H1 (cell line): ENCODE data around the gene HMX1.

Experiments
- ATF2 ChIP-seq: IDR thresholded peaks from 2 replicates; pipeline ENCODE4 v1.6.1; 2012; ENCODE audit warnings: low read length, inconsistent platforms
- CTCF ChIP-seq, 3 experiments: IDR thresholded peaks; 1 replicate in 2 of 3; 2 replicates in 1 of 3; pipeline versions ENCODE4 v1.5.1 to v1.6.1; 2011; ENCODE audit warnings: low read length in 3 of 3, mild to moderate bottlenecking in 3 of 3, inconsistent platforms in 2 of 3, low read depth in 1 of 3, moderate library complexity in 1 of 3; ENCODE audit not compliant: insufficient read depth in 1 of 3; ENCODE audit errors: control extremely low read depth in 1 of 3
- EZH2 ChIP-seq: fragments of 200-600 bp; sonication (generic); IDR thresholded peaks from 2 replicates; pipeline ENCODE4 v1.7.1; 2012; ENCODE audit warnings: low read depth, mild to moderate bottlenecking, moderate library complexity, low read length, inconsistent platforms; ENCODE audit not compliant: severe bottlenecking
- GABPA ChIP-seq: IDR thresholded peaks from 2 replicates; pipeline ENCODE4 v1.6.1; 2011; ENCODE audit warnings: mild to moderate bottlenecking, low read length, moderate library complexity, borderline replicate concordance; ENCODE audit not compliant: insufficient read depth
- GTF2F1 ChIP-seq: IDR thresholded peaks from 2 replicates; pipeline ENCODE4 v1.6.1; 2012; ENCODE audit warnings: low read depth, low read length, improper control_type of control experiment, borderline replicate concordance
- KDM1A ChIP-seq: fragments of 200-600, 300-600 bp; sonication (generic); IDR thresholded peaks from 2 replicates; pipeline ENCODE4 v1.7.1; 2016; ENCODE audit warnings: mild to moderate bottlenecking, low read length, borderline replicate concordance
- MAX ChIP-seq: IDR thresholded peaks from 2 replicates; pipeline ENCODE4 v1.6.1; 2012; ENCODE audit warnings: inconsistent platforms
- POLR2A ChIP-seq, 2 experiments: IDR thresholded peaks; 1 replicate in 1 of 2; 2 replicates in 1 of 2; pipeline ENCODE4 v1.6.1; 2011; ENCODE audit warnings: low read depth in 2 of 2, low read length in 2 of 2, mild to moderate bottlenecking in 2 of 2; ENCODE audit errors: control extremely low read depth in 1 of 2
- RAD21 ChIP-seq, 2 experiments: IDR thresholded peaks in 1 of 2; conservative IDR thresholded peaks in 1 of 2; 2 replicates each; pipeline ENCODE4 v1.6.1; 2011; ENCODE audit warnings: low read depth in 2 of 2, low read length in 2 of 2, improper control_type of control experiment in 1 of 2, inconsistent platforms in 1 of 2, mild to moderate bottlenecking in 1 of 2, moderate library complexity in 1 of 2
- RNF2 ChIP-seq: fragments of 200-900, 300-1000 bp; sonication (generic); IDR thresholded peaks from 2 replicates; pipeline ENCODE4 v1.7.1; 2016; ENCODE audit warnings: borderline replicate concordance, low read depth, mild to moderate bottlenecking, antibody characterized with exemption, low read length; ENCODE audit not compliant: poor library complexity, severe bottlenecking; ENCODE audit errors: missing control alignments
- TCF12 ChIP-seq: IDR thresholded peaks from 2 replicates; pipeline ENCODE4 v1.6.1; 2011; ENCODE audit warnings: low read depth, mild to moderate bottlenecking, low read length
- YY1 ChIP-seq: IDR thresholded peaks from 2 replicates; pipeline ENCODE4 v1.6.1; 2011; ENCODE audit warnings: low read depth, mild to moderate bottlenecking, low read length

- TF ChIP-seq POLR2A (IDR thresholded peaks at IDR 0.05; ENCODE audit: control extremely low read depth in 1 of 2, low read depth in 2 of 2, low read length in 2 of 2) (no peak), ATF2 (no peak), EZH2 (no peak), RNF2 (no peak), CTCF (IDR thresholded peaks at IDR 0.05; ENCODE audit: control extremely low read depth in 1 of 3, insufficient read depth in 1 of 3, low read depth in 1 of 3, low read length in 3 of 3) (peak; percentile 49 to 69 (median 50)), KDM1A (no peak), GABPA (no peak), RAD21 (IDR thresholded peaks at IDR 0.05 in 1 of 2, conservative IDR thresholded peaks at IDR 0.05 in 1 of 2; ENCODE audit: low read depth in 2 of 2, low read length in 2 of 2) (peak; percentile 25 to 45; a peak in 3 of 4 replicates), YY1 (no peak), MAX (no peak), GTF2F1 (no peak), TCF12 (no peak)
These were observed 52.0 kb downstream of the HMX1 start for GRCh38 chr4:8819473-8820177.
